Activated CD4-positive, alpha-beta T cell treated with anti-CD3 and anti-CD28 coated beads, Interleukin-2, amount 50 U/mL, for 48 hours (primary cell): ENCODE results near the gene N4BP2.
A peak's percentile ranks its signal among the peaks of the same experiment; 100 is the strongest.
"Not testable (repeated sequence)": the region's sequence is repeated elsewhere in the genome, so short reads cannot be mapped to it uniquely, and the experiment has no call there.

Experiments
- DNase-seq, 2 experiments: peaks; one replicate each; pipeline ENCODE4 v3.0.0-alpha.2; 2020

N4BP2 gene

GRCh38 chr4:40056716-40057585 lies at the start of gene N4BP2:
N4BP2 (plus strand) TSS chr4:40056850; CDS start chr4:40097341, 40,491 bp downstream.
- DNase-seq: peak; percentile 70 to 72

DNA sequence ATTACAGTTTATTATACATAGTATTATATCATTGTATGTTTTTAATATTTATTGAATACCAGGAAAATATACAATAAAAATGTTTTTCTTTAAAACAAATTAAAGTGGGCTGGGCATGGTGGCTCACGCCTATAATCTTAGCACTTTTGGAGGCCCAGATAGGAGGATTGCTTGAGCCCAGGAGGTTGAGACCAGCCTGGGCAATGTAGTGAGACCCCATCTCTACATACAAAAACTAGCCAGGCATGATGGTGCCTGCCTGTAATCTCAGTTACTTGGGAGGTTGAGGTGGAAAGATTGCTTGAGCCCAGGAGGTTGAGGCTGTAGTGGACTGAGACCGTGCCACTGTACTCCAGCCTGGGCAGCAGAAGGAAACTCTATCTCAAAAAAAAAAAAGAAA lies 40.6 kb upstream of the N4BP2 start:
- no peak for DNase-seq

DNA sequence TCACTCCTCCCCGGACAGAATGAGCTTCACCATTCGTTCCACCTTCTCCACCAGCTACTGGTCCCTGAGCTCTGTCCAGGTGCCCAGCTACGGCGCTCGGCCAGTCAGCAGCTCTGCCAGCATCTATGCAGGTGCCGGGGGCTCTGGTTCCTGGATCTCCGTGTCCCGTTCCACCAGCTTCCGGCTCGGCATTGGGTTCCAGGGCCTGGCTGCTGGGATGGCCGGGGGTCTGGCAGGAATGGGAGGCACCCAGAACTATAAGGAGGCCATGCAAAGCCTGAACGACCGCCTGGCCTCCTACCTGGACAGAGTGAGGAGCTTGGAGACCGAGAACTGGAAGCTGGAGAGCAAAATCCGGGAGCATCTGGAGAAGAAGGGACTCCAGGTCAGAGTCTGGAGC lies 36.4 kb upstream of the N4BP2 start:
- DNase-seq: no peak

- DNase-seq: not testable (repeated sequence)
Measured at GRCh38 chr4:40021116-40021515, 35.5 kb upstream of the N4BP2 start.

GRCh38 chr4:40024049-40024448 lies 32.6 kb upstream of the N4BP2 start:
- not testable (repeated sequence) for DNase-seq

DNA sequence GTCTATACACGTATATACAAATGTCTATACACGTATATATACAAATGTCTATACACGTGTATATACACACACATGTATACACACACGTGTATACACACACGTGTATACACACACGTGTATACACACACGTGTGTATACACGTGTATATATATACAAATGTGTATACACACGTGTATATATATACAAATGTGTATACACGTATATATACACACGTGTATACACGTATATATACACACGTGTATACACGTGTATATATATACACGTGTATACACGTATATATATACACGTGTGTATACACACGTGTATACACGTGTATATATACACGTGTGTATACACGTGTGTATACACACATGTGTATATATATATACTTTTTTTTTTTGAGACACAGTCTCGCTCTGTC lies 23.9 kb upstream of the N4BP2 start:
- DNase-seq: no peak

DNA sequence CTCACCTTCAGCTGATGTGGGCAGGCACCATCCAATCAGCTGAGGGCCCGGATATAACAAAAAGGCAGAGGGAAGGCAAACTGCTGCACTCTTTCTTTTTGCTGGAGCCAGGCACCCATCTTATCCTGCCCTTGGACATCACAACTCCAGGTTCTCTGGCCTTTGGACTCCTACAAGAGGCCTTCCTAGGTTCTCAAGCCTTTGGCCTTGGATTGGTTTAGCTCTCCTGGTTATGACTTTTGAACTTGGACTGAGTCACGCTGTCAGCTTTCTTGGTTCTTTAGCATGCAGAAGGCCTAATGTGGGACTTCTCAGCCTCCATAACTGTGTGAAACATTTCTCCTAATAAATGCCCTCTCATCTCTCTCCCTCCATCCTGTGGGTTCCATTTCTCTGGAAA lies 23.0 kb upstream of the N4BP2 start:
- DNase-seq: no peak

- no peak for DNase-seq
Measured at GRCh38 chr4:40038977-40039376, 17.7 kb upstream of the N4BP2 start.

- no peak for DNase-seq
Measured at GRCh38 chr4:40040908-40041307, 15.7 kb upstream of the N4BP2 start.

DNA sequence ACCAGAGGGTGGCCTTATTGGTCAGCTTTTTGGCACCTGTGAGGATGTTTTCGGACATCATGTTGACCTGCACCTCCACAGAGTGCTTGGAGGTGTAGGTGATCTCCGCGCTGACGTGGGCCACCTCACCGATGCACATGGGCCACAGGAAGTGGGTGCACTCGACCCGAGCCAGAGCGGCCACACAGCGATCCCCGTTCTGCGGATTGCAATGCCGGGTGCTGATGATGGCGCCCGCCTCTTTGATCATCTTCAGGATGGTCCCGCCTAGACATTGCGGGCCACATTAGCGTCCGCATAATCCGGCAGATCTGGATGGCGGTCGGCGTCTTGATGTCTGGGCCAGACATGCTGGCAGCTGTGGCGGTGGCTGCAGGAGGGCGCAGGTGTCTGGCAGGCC lies 12.9 kb upstream of the N4BP2 start:
- no peak for DNase-seq

DNA sequence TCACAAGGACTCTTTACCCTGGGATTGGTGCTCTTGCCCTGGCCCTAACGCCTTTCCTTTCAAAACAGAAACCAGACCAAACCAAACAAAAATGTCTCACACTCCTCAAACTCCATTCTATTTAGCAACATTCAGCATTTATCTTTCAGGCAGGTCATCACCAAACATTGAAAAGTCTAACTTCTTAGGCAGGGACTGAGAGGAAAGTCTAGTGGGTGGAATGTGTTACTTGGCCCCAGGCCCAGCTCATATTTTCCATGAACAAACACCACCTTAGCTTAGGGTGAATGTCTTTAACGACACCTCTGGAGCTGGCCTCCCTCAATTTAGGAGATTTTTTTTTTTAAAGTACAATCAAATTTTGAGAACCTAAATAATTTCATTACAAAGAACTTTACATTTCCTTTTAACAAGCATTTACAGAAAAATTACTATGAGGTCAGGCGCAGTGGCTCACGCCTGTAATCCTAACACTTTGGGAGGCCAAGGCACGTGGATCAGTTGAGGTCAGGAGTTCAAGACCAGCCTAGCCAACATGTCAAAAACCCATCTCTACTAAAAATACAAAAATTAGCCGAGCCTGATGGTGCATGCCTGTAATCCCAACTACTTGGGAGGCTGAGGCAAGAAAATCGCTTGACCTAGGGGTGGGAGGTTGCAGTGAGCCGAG lies 10.2 kb upstream of the N4BP2 start:
- DNase-seq: peak; percentile 5 to 39

GRCh38 chr4:40053161-40053560 lies 3.5 kb upstream of the N4BP2 start:
- no peak for DNase-seq

DNA sequence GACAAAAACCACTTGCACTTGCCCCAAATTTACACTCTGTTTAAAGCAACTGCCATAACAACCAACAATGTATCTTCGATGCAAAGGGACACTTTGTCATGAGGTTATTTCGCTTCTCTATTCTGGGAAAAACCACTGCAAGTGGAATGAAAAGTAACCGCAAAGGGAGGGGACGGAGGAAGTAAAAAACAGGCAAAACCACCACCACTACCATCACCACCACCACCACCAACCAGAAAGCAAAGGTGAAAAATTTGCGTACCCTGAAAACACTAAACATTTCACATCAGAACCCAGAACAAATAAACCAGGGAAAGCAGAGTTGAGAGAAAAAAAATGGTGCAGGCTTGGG lies 1.2 kb upstream of the N4BP2 start:
- DNase-seq: peak; percentile 56 to 60

DNA sequence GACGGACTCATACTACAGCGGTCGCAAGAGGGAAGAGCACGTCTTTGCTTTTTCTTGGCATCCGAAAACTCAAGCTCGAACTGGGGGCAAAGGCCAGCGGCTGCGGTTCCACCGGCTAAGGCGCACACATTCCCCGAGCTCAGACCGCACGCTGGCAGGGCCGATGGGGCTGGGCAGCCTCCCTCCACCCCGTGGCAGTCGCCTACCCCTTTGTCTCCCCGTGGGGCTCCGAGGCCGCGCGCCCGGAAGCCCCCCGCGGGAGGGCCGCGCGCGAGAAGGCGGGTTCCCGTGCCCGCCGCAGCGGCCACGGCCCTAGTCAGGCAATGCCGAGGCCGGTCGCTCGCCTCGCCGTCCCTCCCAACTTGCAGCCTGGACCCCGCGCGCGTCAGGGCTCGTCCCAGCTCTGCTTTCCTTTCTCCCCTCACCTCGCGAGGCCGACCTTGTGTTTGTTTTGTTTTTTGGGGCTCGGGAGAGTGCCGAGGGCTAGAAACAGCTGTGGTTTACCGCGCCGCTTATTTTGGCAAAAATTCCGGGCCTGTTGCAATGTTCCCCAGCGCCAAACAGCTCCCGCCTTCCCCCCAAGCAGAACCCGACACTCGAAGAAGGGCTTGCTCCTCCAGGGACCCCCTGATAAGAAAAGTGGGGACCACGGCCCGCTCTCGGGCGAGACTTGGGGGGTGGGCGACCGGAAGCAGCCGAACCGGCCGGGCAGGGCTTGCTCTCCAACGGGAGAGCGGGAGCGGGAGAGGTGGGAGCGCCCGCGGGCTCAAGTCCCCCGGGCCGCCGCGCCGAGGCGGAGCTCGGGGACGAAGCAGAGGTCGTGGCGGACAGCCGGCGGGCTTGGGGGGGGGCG lies 561 bp upstream of the N4BP2 start:
- DNase-seq: peak; percentile 56 to 61

- DNase-seq: peak; percentile 50 to 69
Measured at GRCh38 chr4:40057586-40058091, 989 bp downstream of the N4BP2 start.

- no peak for DNase-seq
Measured at GRCh38 chr4:40058121-40058520, 1.5 kb downstream of the N4BP2 start.

DNA sequence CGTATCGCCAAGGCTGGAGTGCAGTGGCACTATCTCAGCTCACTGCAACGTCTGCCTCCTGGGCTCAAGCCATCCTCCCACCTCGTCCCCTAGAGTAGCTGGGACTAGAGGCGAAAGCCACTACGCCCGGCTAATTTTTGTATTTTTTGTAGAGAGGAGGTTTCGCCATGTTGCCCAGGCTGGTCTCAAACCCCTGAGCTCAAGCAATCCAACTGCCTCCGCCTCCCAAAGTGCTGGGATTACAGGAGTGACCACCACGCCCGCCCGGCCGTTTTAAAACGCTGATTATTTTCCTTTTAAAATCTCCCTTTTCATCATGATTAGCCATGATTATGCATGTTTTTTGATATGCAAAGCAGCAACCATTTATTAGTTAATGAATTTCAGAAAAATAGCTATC lies 2.2 kb downstream of the N4BP2 start:
- no peak for DNase-seq

DNA sequence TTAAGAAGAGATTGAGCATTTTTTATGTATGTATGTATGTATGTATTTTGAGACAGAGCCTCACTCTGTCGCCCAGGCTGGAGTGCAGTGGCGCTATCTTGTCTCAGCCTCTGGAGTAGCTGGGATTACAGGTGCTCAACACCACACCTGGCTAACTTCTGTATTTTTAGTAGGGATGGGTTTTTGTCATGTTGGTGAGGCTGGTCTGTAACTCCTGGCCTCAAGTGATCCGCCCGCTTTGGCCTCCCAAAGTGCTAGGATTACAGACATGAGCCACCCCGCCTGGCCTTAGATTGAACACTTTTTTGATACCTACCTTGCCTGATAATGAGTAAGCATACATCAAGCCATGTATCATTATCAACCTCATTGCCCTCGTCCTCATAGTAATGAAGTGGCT lies 2.7 kb downstream of the N4BP2 start:
- DNase-seq: no peak

DNA sequence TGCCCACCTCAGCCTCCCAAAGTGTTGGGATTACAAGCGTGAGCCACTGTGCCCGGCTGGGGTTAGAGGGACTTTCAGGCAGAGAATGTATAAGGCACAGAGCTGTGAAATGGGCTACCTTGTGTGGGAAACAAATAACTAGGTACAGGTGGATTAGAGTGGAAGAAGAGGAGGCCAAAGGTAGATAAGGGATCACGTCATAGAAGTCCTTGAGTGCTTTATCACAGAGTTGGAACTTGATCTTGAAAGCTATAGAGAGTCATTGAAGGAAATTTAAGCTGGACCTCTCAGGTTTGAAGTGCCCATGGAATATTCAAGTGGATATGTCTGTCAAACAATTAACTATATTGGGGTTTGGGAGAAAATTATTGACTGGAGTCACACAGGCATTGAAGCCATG lies 8.4 kb downstream of the N4BP2 start:
- no peak for DNase-seq

GRCh38 chr4:40066651-40067050 lies 10.0 kb downstream of the N4BP2 start:
- DNase-seq: no peak

- no peak for DNase-seq
Measured at GRCh38 chr4:40070387-40070786, 13.7 kb downstream of the N4BP2 start.

GRCh38 chr4:40086421-40086820 lies 29.8 kb downstream of the N4BP2 start:
- no peak for DNase-seq

DNA sequence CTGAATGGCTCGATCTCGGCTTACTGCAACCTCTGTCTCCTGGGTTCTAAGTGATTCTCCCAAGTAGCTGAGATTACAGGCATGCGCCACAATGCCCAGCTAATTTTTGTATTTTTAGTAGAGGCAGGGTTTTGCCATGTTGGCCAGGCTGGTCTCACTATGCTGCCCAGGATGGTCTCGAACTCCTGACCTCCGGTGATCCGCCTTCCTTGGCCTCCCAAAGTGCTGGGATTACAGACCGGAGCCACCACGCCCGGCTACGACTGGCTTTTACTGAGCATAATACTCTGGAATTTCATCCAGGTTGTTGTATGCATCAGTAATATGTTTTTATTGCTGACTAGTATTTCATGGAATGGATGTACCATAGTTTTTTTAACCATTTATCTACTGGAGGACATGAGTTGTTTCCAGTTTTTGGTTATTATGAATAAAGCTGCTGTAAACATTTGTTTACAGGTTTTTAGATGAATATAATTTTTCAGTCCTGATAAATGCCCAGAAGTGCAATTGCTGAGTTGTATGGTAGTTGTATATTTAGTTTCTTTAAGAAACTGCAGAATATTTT lies 31.2 kb downstream of the N4BP2 start:
- DNase-seq: no peak
